HL-60/S4 treated with retinoic acid at 250 ng/mL for 4 days and 3 days (cell line): ENCODE measurements around the gene HAUS8.
"Not testable (repeated sequence)": the region's sequence is repeated elsewhere in the genome, so short reads cannot be mapped to it uniquely, and the experiment has no call there.

Experiments used
- in situ Hi-C: fragments of 300-500 bp; cut with MboI; formaldehyde crosslinking; loops from 2 replicates; pipeline ENCODE4 v1.7.0; 2022; ENCODE audit warnings: low sequenced_read_pairs

HAUS8 gene

DNA sequence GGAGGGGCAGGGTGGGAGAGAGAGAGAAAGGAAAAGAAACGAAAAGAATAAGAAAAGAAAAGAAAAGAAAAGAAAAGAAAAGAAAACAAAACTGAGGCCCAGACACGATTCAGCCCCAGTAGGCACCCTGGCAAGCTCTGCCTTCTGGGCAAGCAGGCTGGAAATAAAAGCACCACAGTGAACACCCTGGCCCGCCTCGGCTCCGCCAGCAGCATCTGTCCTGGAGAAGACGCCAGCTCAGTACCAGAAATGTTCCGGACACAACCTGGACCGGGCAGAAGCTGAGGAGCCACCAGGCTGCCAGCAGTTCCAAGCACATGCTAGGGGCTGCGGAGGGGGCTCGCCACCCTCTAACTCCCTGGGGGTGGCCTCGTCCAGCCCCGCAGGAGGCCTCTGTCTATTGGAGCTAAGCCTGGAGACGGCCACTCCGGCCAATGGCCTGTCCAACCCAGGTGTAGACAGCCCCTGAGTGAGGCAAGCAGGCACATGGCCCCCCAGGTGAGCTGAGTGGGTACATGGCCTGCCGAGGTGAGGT, 37.2 kb downstream of the HAUS8 start:
- in situ Hi-C loops: no loop called here

DNA sequence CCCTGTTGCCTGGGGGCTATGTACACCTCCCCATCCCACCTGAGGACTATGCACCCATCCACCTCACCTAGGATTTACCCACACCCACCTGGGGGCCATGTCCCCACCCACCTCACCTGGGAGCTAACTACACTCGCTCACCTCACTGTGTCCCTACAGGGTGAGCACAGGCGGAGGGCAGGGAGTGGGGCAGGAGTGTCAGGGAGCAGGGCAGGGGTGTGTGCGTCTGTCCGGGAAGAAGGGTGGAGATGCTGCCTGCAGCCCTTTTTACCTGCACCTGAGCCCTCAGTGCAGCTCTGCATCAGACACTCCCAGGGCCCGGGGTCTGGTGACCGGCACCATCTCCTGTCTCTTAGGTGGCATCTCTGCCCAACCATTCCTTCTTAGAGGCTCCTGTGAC, 38.1 kb downstream of the HAUS8 start:
- in situ Hi-C loops: no loop called here

DNA sequence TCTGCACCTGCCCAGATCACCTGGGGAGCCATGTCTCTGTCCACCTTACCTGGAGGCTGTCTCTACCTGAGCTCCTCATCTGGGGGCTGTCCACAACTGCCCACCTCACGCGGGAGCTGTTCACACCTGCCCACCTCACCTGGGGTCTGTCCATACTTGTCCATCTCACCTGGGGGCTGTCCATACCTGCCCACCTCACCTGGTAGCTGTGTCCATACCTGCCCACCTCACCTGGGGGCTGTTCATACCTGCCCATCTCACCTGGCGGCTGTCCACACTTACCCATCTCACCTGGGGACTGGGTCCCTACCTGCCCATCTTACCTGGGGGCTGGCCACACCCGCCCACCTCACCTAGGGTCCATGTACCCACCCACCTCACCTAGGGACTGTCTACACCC, 38.6 kb downstream of the HAUS8 start:
- in situ Hi-C loops: no loop called here

DNA sequence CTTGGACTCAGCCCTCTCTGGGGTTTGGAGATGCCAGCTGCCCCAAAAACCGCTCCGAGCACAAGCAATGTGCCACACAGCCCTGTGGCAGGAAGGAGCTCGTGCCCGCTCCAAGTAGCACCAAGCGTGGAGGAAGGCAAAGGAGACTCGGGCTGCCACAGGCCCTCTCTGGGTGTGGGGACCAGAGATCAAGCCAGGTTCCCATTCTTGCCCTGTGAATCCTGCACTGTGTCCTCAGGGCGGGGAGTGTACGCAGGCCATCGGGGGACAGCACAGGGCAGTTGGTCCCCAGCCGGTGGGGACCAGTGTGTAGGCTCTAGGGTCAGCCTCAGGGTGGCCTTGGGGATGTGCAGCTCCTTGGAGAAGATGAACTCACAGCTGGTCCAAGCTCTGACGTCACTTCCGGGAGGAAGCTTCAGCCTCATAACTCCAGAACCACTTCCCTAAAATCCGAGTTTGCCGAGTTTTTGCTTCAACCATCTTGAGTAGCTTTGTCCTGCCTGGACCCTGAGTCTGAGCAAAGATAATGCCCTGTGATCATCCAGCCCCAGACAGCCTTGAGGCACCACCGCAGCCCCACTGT, 39.3 kb downstream of the HAUS8 start:
- in situ Hi-C loops: no loop called here

DNA sequence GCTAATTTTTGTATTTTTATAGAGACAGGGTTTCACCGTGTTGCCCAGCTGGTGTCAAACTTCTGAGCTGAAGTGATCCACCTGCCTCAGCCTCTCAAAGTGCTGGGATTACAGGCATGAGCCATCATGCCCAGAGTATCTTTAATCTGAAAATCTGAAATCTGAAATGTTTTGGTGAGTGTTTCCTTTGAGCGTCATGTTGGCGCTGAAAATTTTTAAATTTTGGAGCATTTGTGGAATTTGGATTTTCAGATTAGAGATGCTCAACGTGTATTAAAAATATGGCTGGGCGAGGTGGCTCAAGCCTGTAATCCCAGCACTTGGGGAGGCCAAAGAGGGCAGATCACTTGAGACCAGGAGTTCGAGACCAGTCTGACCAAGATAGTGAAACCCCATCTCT, 43.5 kb downstream of the HAUS8 start:
- in situ Hi-C loops: no loop called here

DNA sequence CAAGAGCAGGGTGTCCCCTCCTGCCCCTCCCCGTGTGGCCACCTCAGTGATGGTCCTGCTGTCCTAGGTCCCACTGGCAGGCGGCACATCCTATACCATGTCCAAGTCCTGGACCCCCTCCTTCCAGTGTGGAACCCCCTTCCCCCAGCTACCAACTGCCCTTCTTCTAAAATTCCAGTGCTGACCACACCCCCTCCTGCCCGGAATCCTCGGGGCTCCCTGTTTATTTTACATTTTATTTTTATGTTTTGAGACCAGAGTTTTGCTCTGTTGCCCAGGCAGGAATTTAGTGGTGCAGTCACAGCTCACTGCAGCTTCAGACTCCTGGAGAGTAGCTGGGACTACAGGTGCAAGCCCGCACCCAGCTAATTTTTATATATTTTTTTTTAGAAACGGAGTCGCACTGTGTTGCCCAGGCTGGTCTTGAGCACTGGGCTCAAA, 47.7 kb downstream of the HAUS8 start:
- in situ Hi-C loops: no loop called here

DNA sequence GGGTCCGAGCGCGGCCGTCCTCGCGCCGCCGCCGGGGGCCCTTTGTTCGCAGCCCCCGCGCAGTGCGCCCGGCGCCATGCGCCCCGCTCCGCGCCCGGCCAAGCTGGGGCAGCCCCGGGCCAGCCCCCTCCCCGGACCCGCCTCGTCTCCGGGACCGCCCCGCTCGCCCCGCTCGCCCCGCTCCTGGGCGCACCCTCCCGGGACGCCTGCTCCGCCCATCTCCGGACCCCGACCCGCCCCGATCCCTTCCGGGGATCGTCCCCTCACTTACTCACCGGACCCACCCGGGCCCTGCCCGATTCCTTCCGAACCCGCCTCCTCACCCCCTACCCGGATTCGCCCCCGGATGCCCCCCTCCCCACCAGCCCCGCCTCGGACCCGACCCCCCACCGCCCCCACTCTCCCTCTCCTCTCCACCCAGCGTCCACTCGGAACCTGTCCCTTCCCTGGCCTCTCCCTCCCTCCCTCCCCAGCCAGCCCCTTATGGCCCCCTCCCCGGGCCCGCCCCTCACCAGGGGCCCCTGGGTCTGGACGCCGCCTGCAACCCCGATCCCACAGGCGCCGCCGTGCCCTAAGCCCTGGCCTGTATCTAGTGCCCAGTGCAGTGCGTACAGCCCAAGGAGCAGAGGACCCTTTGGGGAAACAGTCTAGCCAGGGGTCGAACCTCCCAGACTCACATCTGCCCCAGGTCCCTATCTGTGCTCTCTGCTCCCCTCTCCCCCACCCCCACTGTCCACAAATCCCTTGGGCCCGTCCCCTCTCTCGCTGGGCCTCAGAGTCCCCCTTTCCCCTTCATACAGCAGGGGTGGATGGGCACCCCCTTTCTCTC, 48.3 kb downstream of the HAUS8 start, which contains the start of gene CPAMD8:
Gene CPAMD8 (minus strand): TSS at position 105 of the 829 bp plus-strand sequence. CDS start 168 bp downstream, outside the sequence.
- in situ Hi-C loops: no loop called here

DNA sequence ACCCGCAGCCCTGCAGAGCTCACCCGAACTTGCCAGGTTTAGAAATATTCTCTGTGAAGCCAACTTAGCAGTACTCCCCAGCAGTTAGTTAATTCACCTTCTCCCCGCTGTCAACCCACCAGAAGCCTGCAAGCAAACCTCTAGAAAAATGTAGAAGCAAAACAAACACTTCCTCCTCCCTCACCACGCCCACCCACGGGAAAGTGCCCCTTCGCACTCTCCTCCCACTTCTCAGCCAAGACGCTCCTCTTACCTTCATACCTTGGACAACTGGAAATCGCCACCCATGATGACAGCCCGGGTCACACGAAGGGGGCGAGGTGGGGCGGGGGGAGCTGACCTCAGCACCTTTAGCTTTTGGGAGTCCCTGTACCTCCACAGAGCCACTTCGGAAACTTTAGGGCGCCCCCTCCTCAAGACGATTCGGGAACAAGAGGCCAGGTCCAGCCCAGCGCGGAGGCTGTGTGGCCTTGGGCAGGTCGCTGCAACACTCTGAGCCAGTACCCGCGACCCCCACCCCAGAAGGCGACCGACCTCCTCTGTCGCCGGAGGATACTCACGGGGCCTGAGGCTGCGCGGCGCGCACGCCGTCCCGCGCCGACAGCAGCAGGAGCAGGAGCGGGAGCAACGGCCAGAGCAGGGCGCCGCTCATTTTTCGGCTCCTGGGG, 49.1 kb downstream of the HAUS8 start:
- in situ Hi-C loops: no loop called here

DNA sequence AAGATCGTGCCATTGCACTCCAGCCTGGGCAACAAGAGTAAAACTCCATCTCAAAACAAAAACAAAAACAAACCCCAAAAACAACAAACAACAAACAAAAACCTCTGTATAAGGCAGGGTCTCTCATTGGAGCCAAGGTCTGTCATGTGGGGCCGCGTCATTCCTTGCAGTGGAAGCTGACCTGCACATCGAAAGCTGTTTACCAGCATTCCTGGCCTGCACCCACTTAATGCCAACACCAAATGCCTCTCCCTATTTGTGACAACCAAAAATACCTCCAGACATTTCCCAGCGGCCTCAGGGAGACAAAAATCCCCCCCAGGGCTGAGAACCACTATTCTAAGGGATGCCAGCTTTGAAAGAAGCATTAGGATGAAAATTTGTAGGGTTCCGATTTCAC, 49.9 kb downstream of the HAUS8 start:
- in situ Hi-C loops: no loop called here

DNA sequence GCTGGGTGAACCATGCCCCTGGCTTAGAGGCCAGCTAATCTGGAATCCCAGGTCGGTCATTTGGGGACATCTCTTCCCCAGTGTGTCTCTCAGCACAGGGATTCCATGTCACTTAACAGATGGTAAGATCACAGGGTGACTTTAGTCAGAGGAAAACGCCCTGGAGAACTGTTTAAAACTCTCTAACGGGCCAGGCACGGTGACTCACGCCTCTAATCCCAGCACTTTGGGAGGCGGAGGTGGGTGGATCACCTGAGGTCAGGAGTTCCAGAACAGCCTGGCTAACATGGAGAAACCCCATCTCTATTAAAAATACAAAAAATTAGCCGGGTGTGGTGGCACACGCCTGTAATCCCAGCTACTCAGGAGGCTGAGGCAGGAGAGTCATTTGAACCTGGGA, 50.3 kb downstream of the HAUS8 start:
- in situ Hi-C loops: not testable (repeated sequence)

DNA sequence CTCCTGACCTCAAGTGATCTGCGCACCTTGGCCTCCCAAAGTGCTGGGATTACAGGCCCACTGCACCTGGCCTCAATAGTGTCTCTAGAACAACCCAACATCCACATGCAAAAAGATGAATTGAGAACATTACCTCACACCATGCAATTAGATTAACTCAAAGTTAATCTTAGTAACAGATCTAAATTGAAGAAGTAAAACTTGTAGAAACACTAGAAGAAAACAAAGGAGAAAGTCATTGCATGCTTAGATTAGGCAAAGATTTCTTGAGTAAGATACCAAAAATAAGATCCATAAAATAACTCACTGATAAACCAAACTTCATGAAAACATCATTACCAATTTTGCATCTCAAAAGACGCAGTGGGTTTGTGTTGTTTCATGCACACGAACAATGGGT, 51.4 kb downstream of the HAUS8 start:
- in situ Hi-C loops: no loop called here

DNA sequence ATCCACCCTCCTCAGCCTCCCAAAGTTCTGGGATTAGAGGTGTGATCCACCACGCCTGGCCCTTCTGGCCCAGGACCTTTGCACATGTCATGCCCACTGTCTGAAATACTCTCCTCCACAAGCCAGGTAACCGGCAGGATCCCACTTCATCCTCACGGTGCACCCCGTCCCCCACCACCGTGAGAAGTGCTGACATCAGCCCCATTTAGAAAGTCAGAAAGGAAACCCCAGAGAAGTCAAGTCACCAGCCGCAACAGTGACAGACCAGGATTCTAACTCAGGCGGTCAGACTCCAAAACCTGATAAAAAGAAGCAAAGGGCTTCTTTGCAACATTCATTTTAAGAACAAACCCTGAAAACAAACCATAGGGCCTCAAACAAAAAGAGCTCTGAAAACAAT, 52.5 kb downstream of the HAUS8 start:
- in situ Hi-C loops: no loop called here

DNA sequence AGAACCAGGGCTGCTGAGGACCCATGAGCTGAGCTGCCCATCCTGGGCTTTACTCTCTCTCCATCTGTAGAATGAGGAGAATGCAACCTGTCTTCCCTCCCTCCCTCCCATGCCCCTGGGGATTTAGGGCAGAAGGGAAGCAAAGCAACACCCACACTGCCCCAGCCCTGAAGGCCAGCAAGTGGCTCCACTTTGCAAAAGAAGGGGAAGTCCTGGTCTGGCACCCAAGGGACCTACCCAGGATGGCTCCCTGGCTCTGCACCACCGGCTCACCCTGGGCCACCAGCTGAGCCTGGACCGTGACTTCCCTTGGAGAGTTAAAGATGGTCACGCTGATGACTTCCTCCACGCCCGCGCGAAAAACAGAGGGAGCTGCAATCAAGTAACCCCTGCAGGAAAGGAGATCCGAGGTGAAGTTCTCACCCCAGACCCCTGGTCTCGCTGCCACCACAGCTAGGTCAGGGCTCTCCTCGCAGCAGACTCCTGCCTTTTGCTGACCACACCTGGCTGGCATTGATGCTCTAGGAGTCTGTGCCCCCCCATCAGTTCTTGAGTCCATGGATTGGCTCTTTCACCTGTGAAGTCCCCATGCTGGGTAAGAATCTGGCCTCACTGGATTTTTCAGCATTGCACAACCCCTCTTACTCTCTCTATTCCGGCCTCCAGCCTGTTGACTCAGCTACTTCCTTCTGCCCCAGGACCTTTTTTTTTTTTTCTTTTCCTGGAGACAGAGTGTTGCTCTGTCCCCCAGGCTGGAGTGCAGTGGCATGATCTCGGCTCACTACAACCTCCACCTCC, 53.3 kb downstream of the HAUS8 start:
- in situ Hi-C loops: no loop called here

DNA sequence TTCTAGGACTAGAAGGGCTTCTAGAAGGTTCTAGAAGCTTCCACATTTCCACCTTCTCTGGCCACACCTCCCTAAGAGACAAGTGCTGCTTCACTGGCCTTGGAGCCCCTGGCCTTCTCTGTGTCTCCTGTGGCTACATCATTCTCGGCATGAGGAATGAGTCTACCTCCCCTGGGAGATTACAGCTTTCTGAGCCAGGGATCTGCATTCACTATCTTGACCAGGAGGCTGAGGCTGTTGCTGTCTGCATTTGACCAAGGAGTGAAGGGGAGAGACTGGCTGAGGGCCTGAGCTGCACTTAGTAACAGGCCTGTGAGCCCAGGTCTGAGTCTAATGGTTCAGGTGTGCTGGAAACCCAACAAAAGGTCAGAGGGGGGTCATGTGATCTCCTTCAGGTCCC, 53.9 kb downstream of the HAUS8 start:
- in situ Hi-C loops: no loop called here

DNA sequence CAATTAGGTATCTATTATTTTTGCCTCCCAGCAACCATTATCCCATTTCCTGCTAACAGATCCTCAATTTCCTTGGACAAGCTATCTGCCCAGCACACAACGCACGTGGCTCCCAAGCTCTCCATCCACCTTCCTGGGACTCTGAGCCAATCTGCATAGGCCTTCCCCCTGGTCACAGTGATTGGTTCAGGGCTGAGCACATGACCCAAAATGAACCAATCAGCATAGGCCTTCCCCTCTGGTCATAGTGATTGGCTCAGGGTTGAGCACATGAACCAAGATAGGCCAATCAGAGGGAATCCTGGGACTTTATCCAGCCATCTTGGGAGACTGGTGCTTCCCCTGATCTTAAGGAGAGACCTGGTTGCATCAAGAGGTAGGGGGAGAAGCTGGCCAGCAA, 54.4 kb downstream of the HAUS8 start:
- in situ Hi-C loops: no loop called here

DNA sequence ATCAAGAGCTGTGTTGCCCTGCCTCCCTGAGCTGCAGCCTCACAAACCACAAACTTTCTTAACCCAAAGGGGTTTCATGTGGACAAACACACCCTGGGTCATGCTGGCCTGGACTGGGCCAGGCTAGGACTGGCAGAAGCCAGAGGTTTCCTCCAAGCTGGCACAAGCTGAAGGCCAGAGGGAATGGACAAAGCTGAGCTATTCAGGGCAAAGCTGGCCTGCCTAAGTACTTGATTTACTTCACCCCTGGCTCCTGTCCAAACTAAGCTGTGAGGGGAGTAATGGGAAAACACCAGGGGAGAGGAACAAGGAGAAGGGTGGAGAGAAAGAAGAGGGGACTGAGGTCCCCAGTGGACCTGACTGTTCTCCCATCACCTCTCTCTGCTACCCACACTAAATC, 54.9 kb downstream of the HAUS8 start:
- in situ Hi-C loops: no loop called here

DNA sequence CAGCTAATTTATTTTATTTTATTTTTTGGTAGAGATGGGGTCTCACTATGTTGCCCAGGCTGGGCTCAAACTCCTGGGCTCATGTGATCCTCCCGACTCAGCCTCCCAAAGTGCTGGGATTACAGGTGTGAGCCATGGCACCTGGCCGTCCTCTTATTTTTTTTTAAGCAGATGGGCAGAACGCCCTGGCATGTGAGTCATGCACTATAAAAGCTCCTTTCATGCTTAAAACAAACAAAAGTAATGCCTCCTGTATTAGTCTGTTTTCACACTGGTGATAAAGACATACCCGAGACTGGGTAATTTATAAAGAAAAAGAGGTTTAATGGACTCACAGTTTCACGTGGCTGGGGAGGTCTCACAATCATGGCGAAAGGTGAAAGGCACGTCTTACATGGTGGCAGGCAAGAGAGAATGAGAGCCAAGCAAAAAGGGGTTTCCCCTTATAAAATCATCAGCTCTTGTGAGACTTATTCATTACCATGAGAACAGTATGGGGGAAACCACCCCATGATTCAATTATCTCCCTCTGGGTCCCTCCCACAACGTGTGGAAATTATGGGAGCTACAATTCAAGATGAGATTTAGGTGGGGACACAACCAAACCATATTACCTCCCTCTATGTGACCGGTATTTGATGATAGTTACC, 60.9 kb downstream of the HAUS8 start:
- in situ Hi-C loops: not testable (repeated sequence)

DNA sequence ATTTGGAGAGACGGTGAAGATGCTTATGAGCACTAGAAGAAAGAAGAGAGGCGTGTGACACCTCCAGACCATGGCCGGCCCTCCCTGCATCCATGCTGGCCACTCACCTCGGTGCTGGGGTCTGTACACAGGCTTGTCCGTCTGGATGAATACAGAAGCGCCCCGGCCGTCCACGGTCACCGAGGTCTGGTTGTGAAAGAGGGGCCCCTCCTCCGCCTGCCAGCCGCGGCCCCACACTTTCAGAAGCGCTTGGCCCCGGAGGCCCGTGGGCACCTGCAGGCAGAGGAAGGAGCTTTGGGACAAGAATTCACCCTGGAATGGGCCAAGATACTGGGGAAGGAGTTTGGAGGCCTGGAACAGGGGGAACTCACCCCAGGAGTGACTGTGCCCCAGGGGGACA, 63.8 kb downstream of the HAUS8 start:
- in situ Hi-C loops: no loop called here

DNA sequence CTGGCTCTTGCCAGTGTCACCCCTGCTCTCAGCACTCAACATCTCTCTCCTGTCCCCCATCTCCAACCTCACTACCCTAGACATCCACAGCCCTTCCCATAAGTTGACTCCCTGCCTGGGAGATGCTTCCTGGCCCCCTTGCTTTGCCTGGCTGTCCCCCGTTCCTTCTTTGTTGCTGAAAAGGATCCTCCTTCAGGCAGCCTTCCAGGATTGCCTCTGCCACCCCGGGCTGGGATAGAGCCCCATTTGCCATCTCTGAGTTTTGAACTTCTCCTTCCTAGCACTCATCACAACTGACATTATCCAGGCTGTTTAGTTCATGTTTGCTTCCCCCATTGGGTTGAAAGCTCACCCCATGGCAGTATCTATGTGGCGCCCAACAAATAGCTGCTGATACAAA, 68.7 kb downstream of the HAUS8 start:
- in situ Hi-C loops: no loop called here

DNA sequence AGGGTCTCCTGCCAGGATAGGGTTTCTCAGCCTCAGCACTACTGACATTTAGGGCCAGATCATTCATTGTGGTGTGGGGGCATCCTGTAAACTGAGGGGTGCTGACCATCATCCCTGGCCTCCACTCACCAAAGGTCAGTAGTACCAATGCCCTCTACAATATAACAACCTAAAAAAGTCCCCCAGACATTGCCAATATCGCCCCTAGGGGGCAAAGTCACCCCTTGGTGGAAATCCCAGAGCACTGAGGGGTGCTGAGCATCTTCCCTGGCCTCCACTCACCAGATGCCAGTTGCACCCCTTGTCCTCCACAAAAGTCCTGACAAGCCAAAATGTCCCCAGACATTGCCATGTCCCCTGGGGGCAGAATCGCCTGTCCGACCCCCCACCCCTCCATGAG, 70.3 kb downstream of the HAUS8 start:
- in situ Hi-C loops: no loop called here
